Measurements from ENCODE around the gene PDE11A.
"Not testable (repeated sequence)": the region's sequence is repeated elsewhere in the genome, so short reads cannot be mapped to it uniquely, and the experiment has no call there.

PDE11A gene
- 0 to 0.27 (median 0.05) reads per million in 18 experiments for total RNA-seq

GRCh38 chr2:178072383-178073301 is at the start of gene PDE11A:
TSS of gene PDE11A (minus strand) at chr2:178072777. CDS start at chr2:178072437, 340 bp downstream.
- DNase-seq: peak in 1 of 2 donors; percentile 34

GRCh38 chr2:178119179-178119922 is 46.8 kb upstream of the PDE11A start:
- DNase-seq: no peak

GRCh38 chr2:178117725-178118124 is 45.1 kb upstream of the PDE11A start:
- DNase-seq: no peak

- peak in 1 of 2 donors; percentile 8 for DNase-seq
Measured at GRCh38 chr2:178115271-178115670, 42.7 kb upstream of the PDE11A start.

GRCh38 chr2:178114462-178114861 is 41.9 kb upstream of the PDE11A start:
- no peak for DNase-seq

GRCh38 chr2:178112202-178113152 is 39.9 kb upstream of the PDE11A start, which contains the start of gene RBM45:
TSS of gene RBM45 (plus strand) at chr2:178112437. CDS start at chr2:178112547, 110 bp downstream.
- DNase-seq: peak; percentile 93 to 94

GRCh38 chr2:178111743-178112142 is 39.2 kb upstream of the PDE11A start:
- no peak for DNase-seq

GRCh38 chr2:178110681-178111080 is 38.1 kb upstream of the PDE11A start:
- no peak for DNase-seq

- peak; percentile 40 to 76 for DNase-seq
Measured at GRCh38 chr2:178109813-178110212, 37.2 kb upstream of the PDE11A start.

- DNase-seq: no peak
Measured at GRCh38 chr2:178108176-178108575, 35.6 kb upstream of the PDE11A start.

GRCh38 chr2:178106053-178106452 is 33.5 kb upstream of the PDE11A start:
- DNase-seq: no peak

GRCh38 chr2:178105566-178105965 is 33.0 kb upstream of the PDE11A start:
- DNase-seq: no peak

GRCh38 chr2:178101321-178102079 is 28.9 kb upstream of the PDE11A start:
- DNase-seq: no peak

- no peak for DNase-seq
Measured at GRCh38 chr2:178093471-178093870, 20.9 kb upstream of the PDE11A start.

- DNase-seq: no peak
Measured at GRCh38 chr2:178088774-178089270, 16.2 kb upstream of the PDE11A start.

GRCh38 chr2:178084273-178084672 is 11.7 kb upstream of the PDE11A start:
- peak in 1 of 2 donors; percentile 4 for DNase-seq

- DNase-seq: no peak
Measured at GRCh38 chr2:178082408-178083045, 9.9 kb upstream of the PDE11A start.

- DNase-seq: not testable (repeated sequence)
Measured at GRCh38 chr2:178079279-178079678, 6.7 kb upstream of the PDE11A start.

- no peak for DNase-seq
Measured at GRCh38 chr2:178076130-178076529, 3.6 kb upstream of the PDE11A start.

GRCh38 chr2:178075006-178075326 is 2.4 kb upstream of the PDE11A start:
- no peak for DNase-seq
